Activated CD8-positive, alpha-beta memory T cell treated with anti-CD3 and anti-CD28 coated beads for 1 hour (primary cell): ENCODE data around the gene PTPRM.

Source experiments
- DNase-seq, 2 donors: peaks; one replicate each; pipeline ENCODE4 v3.0.0-alpha.2; 2020; ENCODE audit warnings: low read depth in 1 of 2; ENCODE audit errors: extremely low read depth in 1 of 2

The PTPRM gene

GRCh38 chr18:7879717-7880116, 312.6 kb downstream of the PTPRM start:
- no peak for DNase-seq

GRCh38 chr18:7885865-7886264, 318.7 kb downstream of the PTPRM start:
- DNase-seq, result no peak

DNA sequence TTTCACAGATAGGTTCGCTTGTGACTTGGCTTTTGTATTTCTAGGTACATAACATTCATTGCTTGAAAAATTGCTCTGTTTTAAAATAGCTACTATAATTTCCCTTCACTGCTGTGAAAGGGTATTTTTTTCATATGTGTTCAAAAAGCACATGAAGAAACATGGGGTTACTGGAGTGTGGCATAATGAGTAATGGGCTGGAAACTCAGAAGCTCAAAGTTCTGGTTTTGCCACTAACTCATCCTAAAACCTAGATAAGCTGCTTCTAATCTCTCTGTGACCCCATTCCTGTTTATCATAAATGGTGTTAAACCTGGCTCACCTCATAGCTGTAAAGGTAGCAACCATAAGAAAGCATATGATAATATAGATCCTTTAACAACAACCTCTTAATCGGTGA, 319.3 kb downstream of the PTPRM start:
- no peak for DNase-seq

DNA sequence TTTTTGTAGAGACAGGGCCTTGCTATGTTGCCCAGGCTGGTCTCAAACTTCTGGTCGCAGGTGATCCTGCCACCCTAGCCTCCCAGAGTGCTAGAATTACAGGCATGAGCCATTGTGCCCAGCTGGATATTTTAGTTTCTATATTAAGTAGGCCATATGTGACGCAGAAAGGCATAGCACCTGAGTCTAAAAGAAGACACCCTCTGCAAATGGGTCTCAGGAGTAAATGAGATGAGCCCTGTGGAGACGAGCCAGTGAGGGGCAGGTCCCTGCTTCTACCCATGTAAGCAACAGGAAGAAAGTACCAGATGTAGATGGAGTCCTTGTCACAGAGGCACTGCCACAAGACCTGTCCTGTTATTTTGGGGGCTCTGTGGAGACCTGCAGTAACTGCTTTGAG, 322.4 kb downstream of the PTPRM start:
- no peak for DNase-seq

DNA sequence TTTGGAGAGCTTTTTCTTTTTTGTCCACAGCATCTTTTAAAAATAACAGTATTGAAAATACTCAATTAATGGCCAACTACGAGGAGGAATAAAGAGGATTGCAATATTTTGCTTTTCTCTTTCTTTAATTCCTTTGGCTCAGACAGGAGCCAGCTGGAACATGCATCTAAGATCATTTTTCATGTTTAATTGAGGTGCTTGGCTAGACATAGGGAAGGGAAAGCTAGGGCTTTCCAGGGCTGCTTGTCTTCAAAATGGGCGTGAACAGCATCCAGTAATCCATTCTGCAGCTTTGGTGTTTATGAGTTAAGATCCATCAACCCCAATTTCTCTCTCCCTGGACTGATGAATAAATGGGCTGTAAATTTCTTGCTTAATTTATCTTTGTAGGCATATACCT, 323.0 kb downstream of the PTPRM start:
- DNase-seq, result no peak

DNA sequence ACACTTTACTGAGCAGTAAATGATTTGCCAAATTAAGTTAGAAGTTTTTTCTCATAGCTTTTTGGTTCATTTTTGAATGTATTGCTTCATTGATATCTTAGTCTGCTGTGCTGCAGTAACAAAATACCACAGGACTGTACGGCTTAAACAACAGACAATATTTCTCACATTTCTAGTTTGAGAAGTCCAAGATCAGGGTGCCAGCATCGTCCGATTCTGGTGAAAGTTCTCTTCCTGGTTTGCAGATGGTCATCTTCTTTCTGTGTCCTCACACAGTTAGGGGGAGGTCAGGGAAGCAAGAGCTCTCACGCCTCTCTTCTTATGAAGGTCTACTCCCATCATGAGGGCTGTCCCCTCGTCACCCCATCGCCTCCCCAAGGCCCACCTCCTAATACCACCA, 325.4 kb downstream of the PTPRM start:
- no peak for DNase-seq

DNA sequence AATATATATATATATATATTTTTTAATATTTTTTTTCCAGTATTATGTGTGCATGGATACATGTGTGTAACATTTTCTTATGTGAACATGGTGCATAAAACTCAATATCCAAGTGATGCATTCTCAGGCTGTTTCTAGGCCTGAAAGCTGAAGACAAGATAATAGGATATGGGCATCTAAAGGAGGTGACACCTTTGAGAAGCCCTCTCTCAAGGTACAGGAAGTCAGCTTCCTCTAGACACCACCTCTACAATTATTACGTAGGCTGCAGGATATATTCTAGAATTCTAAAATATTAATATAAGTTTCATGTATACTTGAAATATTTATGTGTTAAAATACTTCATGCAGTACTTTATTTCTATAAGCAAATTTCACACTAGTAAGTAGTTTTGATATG, 327.5 kb downstream of the PTPRM start:
- no peak for DNase-seq

DNA sequence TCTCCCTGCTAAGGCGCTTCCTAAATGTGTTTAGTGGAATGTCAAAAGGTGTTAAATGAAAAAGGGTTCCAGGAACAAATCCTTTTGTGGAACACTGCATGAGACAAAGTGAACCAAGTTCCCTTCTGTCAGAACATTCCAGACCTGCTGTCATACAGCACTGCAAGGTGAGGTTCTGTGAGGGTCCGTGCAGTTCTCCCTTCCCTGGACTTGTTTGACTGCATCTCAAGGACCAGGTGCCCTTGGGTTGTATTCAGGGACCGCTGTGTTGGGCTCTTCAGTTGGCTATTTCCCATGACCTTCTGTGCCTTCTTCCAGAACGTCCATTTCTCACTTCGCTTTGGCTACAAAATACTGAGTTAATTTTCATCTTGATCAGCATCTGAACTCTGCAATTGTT, 328.2 kb downstream of the PTPRM start:
- DNase-seq, result no peak

GRCh38 chr18:7896161-7896560, 329.0 kb downstream of the PTPRM start:
- no peak for DNase-seq

GRCh38 chr18:7896805-7897518, 329.8 kb downstream of the PTPRM start:
- DNase-seq, result no peak

- DNase-seq, result no peak
Observed at GRCh38 chr18:7898181-7898580, 331.1 kb downstream of the PTPRM start.

DNA sequence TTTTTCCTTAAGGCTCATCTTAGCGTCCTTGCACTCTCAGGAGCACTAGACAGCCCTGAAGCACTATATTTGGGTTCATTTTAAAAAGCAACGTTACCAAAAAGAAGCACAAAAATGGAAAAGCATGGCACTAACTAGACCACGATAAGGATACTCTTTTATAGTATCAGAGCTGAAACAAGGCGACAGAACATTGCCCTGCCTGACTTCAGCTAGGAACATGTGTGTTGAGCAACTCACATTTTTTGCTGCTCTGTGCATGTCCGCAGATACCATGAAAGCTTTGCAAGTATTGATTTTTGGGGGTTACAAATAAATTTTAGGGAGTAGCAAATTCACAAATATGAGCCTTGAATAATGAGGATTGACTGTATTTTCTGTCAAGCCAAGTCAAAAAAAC, 332.0 kb downstream of the PTPRM start:
- no peak for DNase-seq

DNA sequence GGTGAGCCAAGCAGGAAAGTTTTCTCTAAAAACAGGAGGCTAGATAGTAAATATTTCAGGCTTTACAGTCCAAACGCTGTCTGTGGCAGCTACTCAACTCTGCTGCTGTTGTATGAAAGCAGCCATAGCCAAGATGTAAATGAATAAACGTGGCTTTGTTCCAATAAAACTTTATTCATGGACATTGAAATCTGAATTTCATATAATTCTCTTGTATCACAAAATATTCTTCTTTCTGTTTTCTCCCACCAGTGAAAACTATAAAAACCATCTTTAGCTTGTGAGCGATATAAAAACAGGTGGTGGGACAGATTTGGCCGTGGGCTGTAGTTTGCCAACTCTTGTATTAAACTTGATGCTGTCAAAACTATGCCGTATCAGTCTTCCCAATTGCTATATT, 333.0 kb downstream of the PTPRM start:
- no peak for DNase-seq

DNA sequence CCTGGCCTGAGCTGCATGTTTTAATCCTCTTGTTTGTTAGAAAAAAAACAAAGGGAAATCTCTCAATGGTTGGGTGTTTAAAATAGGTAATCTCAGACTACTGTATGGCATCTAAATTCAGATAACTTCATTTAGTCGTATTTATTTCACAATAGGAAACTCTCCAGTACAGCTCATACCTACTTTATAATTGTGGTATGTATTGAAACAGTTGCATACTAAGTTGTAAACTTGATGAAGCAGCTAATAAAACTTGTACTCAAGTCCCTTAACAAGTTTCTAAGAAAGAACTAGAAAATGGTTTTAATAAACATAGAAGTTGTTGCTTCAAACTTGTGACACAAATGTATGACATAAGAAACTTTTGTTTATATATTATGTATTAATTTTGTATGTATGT, 334.5 kb downstream of the PTPRM start:
- DNase-seq, result no peak

GRCh38 chr18:7902399-7902839, 335.3 kb downstream of the PTPRM start:
- no peak for DNase-seq

GRCh38 chr18:7904529-7904928, 337.4 kb downstream of the PTPRM start:
- no peak for DNase-seq

GRCh38 chr18:7908681-7909299, 341.7 kb downstream of the PTPRM start:
- no peak for DNase-seq

GRCh38 chr18:7914834-7915670, 347.9 kb downstream of the PTPRM start:
- DNase-seq, result no peak

GRCh38 chr18:7918701-7919100, 351.6 kb downstream of the PTPRM start:
- DNase-seq, result no peak

DNA sequence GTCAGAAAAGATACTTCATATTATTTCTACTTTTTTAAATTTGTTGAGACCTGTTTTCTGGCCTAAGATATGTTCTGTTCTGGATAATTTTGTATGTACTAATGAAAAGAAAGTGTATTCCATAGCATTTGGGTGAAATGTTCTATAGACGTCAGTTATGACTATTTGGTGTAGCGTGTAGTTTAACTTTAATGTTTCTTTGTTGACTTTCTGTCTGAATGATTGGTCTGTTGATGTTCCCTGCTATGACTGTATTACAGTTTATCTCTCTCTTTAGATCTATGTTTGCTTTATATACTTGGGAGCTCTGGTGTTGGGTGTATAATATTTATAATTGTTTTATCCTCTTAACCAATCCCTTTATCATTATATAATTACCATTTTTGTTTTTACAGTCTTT, 352.4 kb downstream of the PTPRM start:
- DNase-seq, result no peak

- DNase-seq, result no peak
Observed at GRCh38 chr18:7921938-7922587, 354.9 kb downstream of the PTPRM start.
